H1 (cell line): Measurements from ENCODE around the gene KHDRBS2. TPM values are rescaled to one million over a fixed set of nuclear protein-coding genes. Genes with fewer than 3 reads are reported as not detected.

Source experiments
- CTCF ChIA-PET: fragments of 300-600 bp; sonication (Branson Sonifier 250); formaldehyde crosslinking; loops from one replicate; lab custom pipeline; 2021; ENCODE audit not compliant: partially characterized antibody; lab: Charles Lee
- POLR2A ChIA-PET: fragments of 300-600 bp; sonication (Branson Sonifier 250); formaldehyde crosslinking; loops from one replicate; lab custom pipeline; 2021; ENCODE audit warnings: inconsistent platforms; ENCODE audit not compliant: partially characterized antibody; lab: Charles Lee
- DNase-seq, 2 experiments: peaks; one replicate each; pipeline versions ENCODE4 v3.0.0 to v3.0.0-alpha.2; 2010 to 2022; ENCODE audit warnings: low spot score in 2 of 2, low read depth in 1 of 2, mixed read lengths in 1 of 2
- FAIRE-seq: peaks from 2 replicates; lab custom pipeline; 2011; peaks lifted over from hg19 to GRCh38; lab: Jason Lieb, UNC
- H2AFZ ChIP-seq: 2 replicates; pipeline ENCODE4 v1.8.1; 2012; ENCODE audit warnings: low read length, inconsistent platforms
- H2AK5ac ChIP-seq: 2 replicates; pipeline ENCODE4 v1.6.1; 2013; ENCODE audit warnings: low read depth, low read length
- H2BK120ac ChIP-seq: replicated peaks from 2 replicates; pipeline ENCODE3; 2013; ENCODE audit warnings: low read depth, low read length, inconsistent platforms
- H2BK12ac ChIP-seq: 2 replicates; pipeline ENCODE4 v1.6.1; 2013; ENCODE audit warnings: low read depth, low read length
- H2BK15ac ChIP-seq: 2 replicates; pipeline ENCODE4 v1.6.1; 2013; ENCODE audit warnings: low read length
- H2BK20ac ChIP-seq: 2 replicates; pipeline ENCODE4 v1.6.1; 2013; ENCODE audit warnings: low read length
- H2BK5ac ChIP-seq: 2 replicates; pipeline ENCODE4 v1.6.1; 2013; ENCODE audit warnings: low read depth, low read length
- H3K14ac ChIP-seq: 2 replicates; pipeline ENCODE4 v1.6.1; 2013; ENCODE audit warnings: inconsistent platforms; ENCODE audit not compliant: insufficient read length
- H3K18ac ChIP-seq: 2 replicates; pipeline ENCODE4 v1.6.1; 2013; ENCODE audit warnings: low read length; ENCODE audit errors: extremely low read depth
- H3K23ac ChIP-seq: 2 replicates; pipeline ENCODE4 v1.6.1; 2013; ENCODE audit warnings: inconsistent platforms; ENCODE audit not compliant: insufficient read length
- H3K23me2 ChIP-seq: 2 replicates; pipeline ENCODE4 v1.6.1; 2013; ENCODE audit warnings: low read depth, low read length
- H3K27ac ChIP-seq: 2 replicates; pipeline ENCODE4 v1.6.1; 2011; ENCODE audit warnings: low read depth, low read length, inconsistent platforms
- H3K27me3 ChIP-seq, 4 experiments: replicated peaks in 1 of 4; 1 replicate in 1 of 4; 2 replicates in 3 of 4; pipeline versions ENCODE4 v1.6.1 to v1.8.1; 2011 to 2013; ENCODE audit warnings: low read length in 3 of 4, mild to moderate bottlenecking in 3 of 4, inconsistent platforms in 2 of 4, mixed read lengths in 2 of 4, moderate library complexity in 1 of 4; ENCODE audit not compliant: control insufficient read depth in 3 of 4, insufficient read depth in 3 of 4; ENCODE audit errors: extremely low read depth in 1 of 4
- H3K36me3 ChIP-seq, 4 experiments: 2 replicates each; pipeline versions ENCODE4 v1.6.1 to v1.8.1; 2011 to 2013; ENCODE audit warnings: mild to moderate bottlenecking in 4 of 4, low read length in 3 of 4, moderate library complexity in 2 of 4, control low read depth in 1 of 4, inconsistent platforms in 1 of 4; ENCODE audit not compliant: insufficient read depth in 4 of 4, control insufficient read depth in 2 of 4
- H3K4ac ChIP-seq: replicated peaks from 2 replicates; pipeline ENCODE3; 2013; ENCODE audit warnings: low read length, low read depth, mixed read lengths, inconsistent platforms; ENCODE audit not compliant: insufficient read length
- H3K4me1 ChIP-seq, 4 experiments: replicated peaks in 1 of 4; 1 replicate in 1 of 4; 2 replicates in 3 of 4; pipeline versions ENCODE4 v1.6.1 to v1.8.1; 2011 to 2013; ENCODE audit warnings: low read length in 3 of 4, inconsistent platforms in 2 of 4, mixed read lengths in 1 of 4; ENCODE audit not compliant: insufficient read depth in 4 of 4, control insufficient read depth in 3 of 4
- H3K4me2 ChIP-seq, 2 experiments: 2 replicates each; pipeline versions ENCODE4 v1.6.1 to v1.8.1; 2011 to 2013; ENCODE audit warnings: low read depth in 2 of 2, low read length in 2 of 2, control low read depth in 1 of 2, inconsistent platforms in 1 of 2, mild to moderate bottlenecking in 1 of 2; ENCODE audit not compliant: insufficient read depth in 1 of 2
- H3K4me3 ChIP-seq, 4 experiments: fragments of 200-600, 300-600 bp in 1 of 4; sonication (generic), shearing (Covaris generic), sonication (Bioruptor Twin) in 1 of 4; 2 replicates each; pipeline versions ENCODE4 v1.5.1 to v1.8.1; 2011 to 2016; ENCODE audit warnings: low read length in 4 of 4, low read depth in 3 of 4, control low read depth in 2 of 4, inconsistent platforms in 2 of 4, mild to moderate bottlenecking in 2 of 4, mixed read lengths in 1 of 4, moderate library complexity in 1 of 4; ENCODE audit not compliant: insufficient read depth in 2 of 4; ENCODE audit errors: extremely low read depth in 1 of 4
- H3K56ac ChIP-seq: replicated peaks from 2 replicates; pipeline ENCODE3; 2013; ENCODE audit warnings: low read depth, mild to moderate bottlenecking, mixed read lengths, low read length, inconsistent platforms; ENCODE audit not compliant: insufficient read length
- H3K79me1 ChIP-seq: 2 replicates; pipeline ENCODE4 v1.6.1; 2013; ENCODE audit warnings: low read depth, low read length, control low read depth
- H3K79me2 ChIP-seq, 2 experiments: 2 replicates each; pipeline versions ENCODE4 v1.6.1 to v1.8.1; 2012 to 2013; ENCODE audit warnings: low read length in 2 of 2, mild to moderate bottlenecking in 2 of 2, inconsistent platforms in 1 of 2; ENCODE audit not compliant: insufficient read depth in 2 of 2, control insufficient read depth in 1 of 2
- H3K9ac ChIP-seq, 4 experiments: replicated peaks in 1 of 4; 1 replicate in 1 of 4; 2 replicates in 3 of 4; pipeline versions ENCODE4 v1.6.1 to v1.8.1; 2011 to 2013; ENCODE audit warnings: low read depth in 3 of 4, low read length in 3 of 4, control low read depth in 2 of 4, mild to moderate bottlenecking in 2 of 4, moderate library complexity in 2 of 4, inconsistent platforms in 1 of 4; ENCODE audit errors: extremely low read depth in 1 of 4
- H3K9me3 ChIP-seq, 2 experiments: 2 replicates each; pipeline versions ENCODE4 v1.6.1 to v1.8.1; 2012 to 2013; ENCODE audit warnings: mild to moderate bottlenecking in 2 of 2, moderate library complexity in 2 of 2, control low read depth in 1 of 2, inconsistent platforms in 1 of 2, low read depth in 1 of 2, low read length in 1 of 2, mixed read lengths in 1 of 2; ENCODE audit not compliant: insufficient read depth in 2 of 2
- H4K20me1 ChIP-seq, 2 experiments: replicated peaks in 1 of 2; 2 replicates each; pipeline versions ENCODE3 to v1.8.1; 2011 to 2013; ENCODE audit warnings: inconsistent platforms in 2 of 2, low read length in 2 of 2, mild to moderate bottlenecking in 1 of 2; ENCODE audit not compliant: insufficient read depth in 2 of 2, control insufficient read depth in 1 of 2
- H4K5ac ChIP-seq: 2 replicates; pipeline ENCODE4 v1.6.1; 2013; ENCODE audit warnings: low read length, low read depth, mixed read lengths, inconsistent platforms; ENCODE audit not compliant: insufficient read length
- H4K8ac ChIP-seq: 2 replicates; pipeline ENCODE4 v1.8.0; 2013; ENCODE audit warnings: mild to moderate bottlenecking, moderate library complexity, low read length, inconsistent platforms; ENCODE audit not compliant: insufficient read depth; ENCODE audit errors: extremely low read depth
- H4K91ac ChIP-seq: replicated peaks from 2 replicates; pipeline ENCODE3; 2013; ENCODE audit warnings: low read length, mixed read lengths, inconsistent platforms; ENCODE audit not compliant: insufficient read length
- BACH1 ChIP-seq: IDR thresholded peaks from 2 replicates; pipeline ENCODE4 v1.6.1; 2012; ENCODE audit warnings: low read length, improper control_type of control experiment
- CBX5 ChIP-seq: fragments of 300-800, 300-1000 bp; sonication (generic); IDR thresholded peaks from 2 replicates; pipeline ENCODE4 v1.7.1; 2016; ENCODE audit warnings: antibody characterized with exemption, low read length, low read depth
- GABPA ChIP-seq: IDR thresholded peaks from 2 replicates; pipeline ENCODE4 v1.6.1; 2011; ENCODE audit warnings: mild to moderate bottlenecking, low read length, moderate library complexity, borderline replicate concordance; ENCODE audit not compliant: insufficient read depth
- HDAC2 ChIP-seq, 2 experiments: fragments of 300-600 bp in 1 of 2; sonication (generic) in 1 of 2; IDR thresholded peaks; 2 replicates each; pipeline ENCODE4 v1.6.1; 2011 to 2012; ENCODE audit warnings: low read depth in 2 of 2, low read length in 2 of 2, mild to moderate bottlenecking in 2 of 2, moderate library complexity in 2 of 2, borderline replicate concordance in 1 of 2, inconsistent platforms in 1 of 2
- JUN ChIP-seq: IDR thresholded peaks from 2 replicates; pipeline ENCODE4 v1.6.1; 2011; ENCODE audit warnings: low read depth, mild to moderate bottlenecking, improper control_type of control experiment, low read length
- KDM4A ChIP-seq: IDR thresholded peaks from one replicate; pipeline ENCODE4 v1.7.1; 2012; ENCODE audit warnings: low read depth, mild to moderate bottlenecking, moderate library complexity, low read length, inconsistent platforms; ENCODE audit not compliant: severe bottlenecking
- MAFK ChIP-seq: IDR thresholded peaks from 2 replicates; pipeline ENCODE4 v1.6.1; 2012; ENCODE audit warnings: low read depth, mild to moderate bottlenecking, improper control_type of control experiment, low read length
- POU5F1 ChIP-seq: IDR thresholded peaks from 2 replicates; pipeline ENCODE4 v1.6.1; 2011; ENCODE audit warnings: low read depth, mild to moderate bottlenecking, low read length, moderate library complexity
- RXRA ChIP-seq: IDR thresholded peaks from 2 replicates; pipeline ENCODE4 v1.6.1; 2011; ENCODE audit warnings: low read depth, mild to moderate bottlenecking, low read length, moderate library complexity; ENCODE audit not compliant: insufficient read depth
- SIN3A ChIP-seq, 2 experiments: IDR thresholded peaks in 1 of 2; conservative IDR thresholded peaks in 1 of 2; 2 replicates each; pipeline ENCODE4 v1.6.1; 2011 to 2012; ENCODE audit warnings: low read length in 2 of 2, improper control_type of control experiment in 1 of 2, low read depth in 1 of 2, mild to moderate bottlenecking in 1 of 2
- SIRT6 ChIP-seq: IDR thresholded peaks from one replicate; pipeline ENCODE4 v1.7.1; 2012; ENCODE audit warnings: low read length, inconsistent platforms
- SP1 ChIP-seq: IDR thresholded peaks from 2 replicates; pipeline ENCODE4 v1.6.1; 2011; ENCODE audit warnings: low read depth, low read length
- TEAD4 ChIP-seq: IDR thresholded peaks from 2 replicates; pipeline ENCODE4 v1.6.1; 2012; ENCODE audit warnings: low read depth, low read length, inconsistent platforms, mixed read lengths
- USF2 ChIP-seq: IDR thresholded peaks from 2 replicates; pipeline ENCODE4 v1.6.1; 2011; ENCODE audit warnings: low read length, improper control_type of control experiment
- WGBS, 2 experiments: shearing (Covaris generic) in 1 of 2; methylation state at CpG; one replicate each; pipeline versions ENCODE4 v1.1.6 to v1.1.7; 2013 to 2015; ENCODE audit warnings: low lambda C conversion rate in 2 of 2, mixed read lengths in 2 of 2, inconsistent platforms in 1 of 2, low coverage in 1 of 2, missing lambda C conversion rate in 1 of 2; ENCODE audit not compliant: insufficient replicate concordance in 2 of 2, insufficient coverage in 1 of 2, insufficient read length in 1 of 2; ENCODE audit errors: extremely low coverage in 1 of 2, missing lambda C conversion rate in 1 of 2; 5-methylcytosine and 5-hydroxymethylcytosine counted together
- polyA plus RNA-seq, 7 experiments: library from polyadenylated mRNA; depleted of rRNA in 3 of 7; stranded (reverse) in 5 of 7; unstranded in 2 of 7; fragments of >200 nt in 5 of 7; fragments of 200-250 nt in 2 of 7; gene quantifications; 1 replicate in 5 of 7; 2 replicates in 1 of 7; 4 replicates in 1 of 7; pipeline versions ENCODE4 v1.2.1 to v1.2.3, GENCODE V29; 2011 to 2013; ENCODE audit warnings: missing spikeins in 2 of 7, mixed read lengths in 2 of 7
- total RNA-seq: library from RNA; stranded (reverse); fragmentation: NEBNext Ultra II Directional; extraction: Animal tissue kit (Norgen Biotek cat#: 25700); gene quantifications from 2 replicates; pipeline ENCODE4 v1.2.1, GENCODE V29; 2021

KHDRBS2 gene
- total and polyA plus RNA-seq, 2 of the 8 experiments (the other 6 are each of a cell fraction or from before 2014, with no cell fraction given), result 5.2 to 7.7 TPM

GRCh38 chr6:62175195-62175594 lies 110.8 kb downstream of the KHDRBS2 start:
- Histone ChIP-seq H3K18ac (no peak overlapping the region), H4K20me1 (no peaks in the 10 kb centered on the region), H2AFZ (no peak overlapping the region), H4K8ac (no peak overlapping the region), H3K4me1 (no peaks in the 10 kb centered on the region), H3K9me3 (no peaks in the 10 kb centered on the region), H3K79me2 (no peaks in the 10 kb centered on the region; a peak in 1 of 4 replicates), H3K4me2 (no peak overlapping the region), H3K9ac (no peak overlapping the region), H3K36me3 (no peaks in the 10 kb centered on the region), H3K27me3 (no peaks in the 10 kb centered on the region), H4K91ac (no peak overlapping the region), H3K27ac (no peak overlapping the region), H3K23me2 (no peaks in the 10 kb centered on the region), H3K23ac (no peak overlapping the region), H4K5ac (no peak overlapping the region), H2BK15ac (no peak overlapping the region), H2BK12ac (no peak overlapping the region), H2BK20ac (no peak overlapping the region), H2AK5ac (no peak overlapping the region), H2BK5ac (no peak overlapping the region), H3K56ac (no peak overlapping the region), H3K79me1 (no peaks in the 10 kb centered on the region), H2BK120ac (no peak overlapping the region), H3K4ac (no peak overlapping the region), H3K14ac (no peak overlapping the region), H3K4me3 (no peak overlapping the region)
- no peak for FAIRE-seq
- CTCF ChIA-PET, result no interaction called here
- POLR2A ChIA-PET, result no interaction called here
- DNase-seq, result no peak
- WGBS, 2 experiments, result 100% methylated on average over 1 of the region's 1 CpG; no CpG with 5 or more reads in 1 of the 2 experiments
- TF ChIP-seq JUN (no peak), RXRA (no peak), BACH1 (no peak), GABPA (no peak), SIN3A (conservative IDR thresholded peaks at IDR 0.05 in 1 of 2, IDR thresholded peaks at IDR 0.05 in 1 of 2; ENCODE audit: low read depth in 1 of 2, low read length in 2 of 2) (no peak), USF2 (no peak), SP1 (no peak), POU5F1 (no peak), MAFK (no peak), HDAC2 (IDR thresholded peaks at IDR 0.05; ENCODE audit: borderline replicate concordance in 1 of 2, low read depth in 2 of 2, low read length in 2 of 2) (no peak), CBX5 (no peak), SIRT6 (no peak), TEAD4 (no peak), KDM4A (no peak)
